ENCODE measurements around the gene ARRB1.
"Not testable (repeated sequence)": the region's sequence is repeated elsewhere in the genome, so short reads cannot be mapped to it uniquely, and the experiment has no call there.

ARRB1 gene

GRCh38 chr11:75344186-75344585, 7.3 kb downstream of the ARRB1 start:
- DNase-seq (ENCODE audit: low read depth) = no peak

- no peak for DNase-seq (ENCODE audit: low read depth)
Observed at GRCh38 chr11:75342966-75343870, 8.2 kb downstream of the ARRB1 start.

GRCh38 chr11:75342231-75342918, 9.1 kb downstream of the ARRB1 start:
- DNase-seq (ENCODE audit: low read depth) = no peak

GRCh38 chr11:75341612-75342011, 9.8 kb downstream of the ARRB1 start:
- no peak for DNase-seq (ENCODE audit: low read depth)

- DNase-seq (ENCODE audit: low read depth) = no peak
Observed at GRCh38 chr11:75339685-75340409, 11.6 kb downstream of the ARRB1 start.

GRCh38 chr11:75338516-75339208, 12.8 kb downstream of the ARRB1 start:
- DNase-seq (ENCODE audit: low read depth) = no peak

- no peak for DNase-seq (ENCODE audit: low read depth)
Observed at GRCh38 chr11:75337195-75337654, 14.2 kb downstream of the ARRB1 start.

GRCh38 chr11:75334976-75335375, 16.5 kb downstream of the ARRB1 start:
- DNase-seq (ENCODE audit: low read depth) = no peak

GRCh38 chr11:75334402-75334891, 17.0 kb downstream of the ARRB1 start:
- no peak for DNase-seq (ENCODE audit: low read depth)

- no peak for DNase-seq (ENCODE audit: low read depth)
Observed at GRCh38 chr11:75333807-75334140, 17.7 kb downstream of the ARRB1 start.

GRCh38 chr11:75333022-75333806, 18.2 kb downstream of the ARRB1 start:
- no peak for DNase-seq (ENCODE audit: low read depth)

- not testable (repeated sequence) for DNase-seq (ENCODE audit: low read depth)
Observed at GRCh38 chr11:75331761-75332160, 19.7 kb downstream of the ARRB1 start.

GRCh38 chr11:75331304-75331703, 20.2 kb downstream of the ARRB1 start:
- DNase-seq (ENCODE audit: low read depth) = not testable (repeated sequence)

GRCh38 chr11:75330886-75331285, 20.6 kb downstream of the ARRB1 start:
- DNase-seq (ENCODE audit: low read depth) = not testable (repeated sequence)

- no peak for DNase-seq (ENCODE audit: low read depth)
Observed at GRCh38 chr11:75330291-75330690, 21.2 kb downstream of the ARRB1 start.

GRCh38 chr11:75328426-75329277, 22.8 kb downstream of the ARRB1 start:
- DNase-seq (ENCODE audit: low read depth) = no peak

GRCh38 chr11:75326439-75326810, 25.0 kb downstream of the ARRB1 start:
- no peak for DNase-seq (ENCODE audit: low read depth)

- DNase-seq (ENCODE audit: low read depth) = peak; percentile 36
Observed at GRCh38 chr11:75325713-75326438, 25.6 kb downstream of the ARRB1 start.

- no peak for DNase-seq (ENCODE audit: low read depth)
Observed at GRCh38 chr11:75324740-75325139, 26.7 kb downstream of the ARRB1 start.
